LHCN-M2 (cell line): Measurements from ENCODE around the gene THEMIS2. TPM values are rescaled to one million over a fixed set of nuclear protein-coding genes. Genes with fewer than 3 reads are reported as not detected.
A peak's percentile ranks its signal among the peaks of the same experiment; 100 is the strongest.

Experiments used
- DNase-seq: peaks from one replicate; pipeline ENCODE4 v3.0.0-alpha.2; 2012; ENCODE audit warnings: low read depth
- total RNA-seq: library from RNA; depleted of rRNA; stranded (reverse); fragments of >200 nt; gene quantifications from 2 replicates; pipeline ENCODE4 v1.2.3, GENCODE V29; 2014

THEMIS2 gene
- total RNA-seq, 1 experiment from 2014 or later, result 12.7 TPM

DNA sequence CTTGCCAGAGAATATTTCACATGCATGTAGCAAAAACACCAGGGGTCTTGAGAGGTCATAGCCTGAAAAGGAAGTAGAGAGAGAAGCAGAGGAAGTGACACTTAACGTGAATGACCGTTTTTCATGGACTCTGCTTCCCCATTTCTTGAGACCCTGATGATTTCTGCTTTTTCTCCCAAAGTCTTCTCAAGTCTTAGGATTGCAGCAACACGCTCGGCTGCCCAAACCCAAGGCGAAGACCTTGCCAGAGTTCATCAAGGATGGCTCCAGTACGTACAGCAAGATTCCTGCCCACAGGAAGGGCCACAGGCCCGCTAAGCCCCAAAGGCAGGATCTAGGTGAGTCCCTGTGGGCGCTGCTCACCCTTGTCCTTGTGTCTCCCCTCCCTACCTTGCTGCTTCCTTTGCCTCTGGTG is 12.8 kb downstream of the THEMIS2 start:
- DNase-seq, result no peak

- DNase-seq, result no peak
Observed at GRCh38 chr1:27885621-27886352, 13.4 kb downstream of the THEMIS2 start.

- no peak for DNase-seq
Observed at GRCh38 chr1:27886353-27886679, 14.0 kb downstream of the THEMIS2 start.

- no peak for DNase-seq
Observed at GRCh38 chr1:27886744-27887143, 14.4 kb downstream of the THEMIS2 start.

GRCh38 chr1:27887215-27888021 is 15.1 kb downstream of the THEMIS2 start:
- no peak for DNase-seq

DNA sequence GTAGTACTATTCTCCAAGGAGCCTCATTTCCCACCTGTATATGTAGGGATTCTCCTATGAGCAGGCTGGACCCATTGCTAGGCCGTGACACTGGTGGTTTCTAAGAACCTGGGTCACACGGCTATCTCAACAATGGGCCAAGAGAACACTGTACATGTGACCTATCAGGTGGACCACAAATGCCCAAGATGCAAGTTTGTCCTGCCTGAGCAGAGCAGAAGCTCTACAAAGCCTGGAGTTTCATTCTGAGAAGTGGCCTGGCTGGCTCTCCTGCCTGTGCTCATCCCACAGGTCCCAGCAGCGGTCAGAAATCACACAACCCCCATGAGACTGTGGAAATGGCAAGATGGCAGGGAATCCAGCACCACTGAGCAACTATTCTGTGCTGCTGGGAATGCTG is 17.2 kb downstream of the THEMIS2 start:
- no peak for DNase-seq

GRCh38 chr1:27891196-27891889 is 19.0 kb downstream of the THEMIS2 start:
- DNase-seq, result no peak

- DNase-seq, result no peak
Observed at GRCh38 chr1:27894521-27894920, 22.2 kb downstream of the THEMIS2 start.

GRCh38 chr1:27906759-27907158 is 34.4 kb downstream of the THEMIS2 start:
- peak; percentile 53 for DNase-seq

GRCh38 chr1:27912429-27912828 is 40.1 kb downstream of the THEMIS2 start:
- no peak for DNase-seq

DNA sequence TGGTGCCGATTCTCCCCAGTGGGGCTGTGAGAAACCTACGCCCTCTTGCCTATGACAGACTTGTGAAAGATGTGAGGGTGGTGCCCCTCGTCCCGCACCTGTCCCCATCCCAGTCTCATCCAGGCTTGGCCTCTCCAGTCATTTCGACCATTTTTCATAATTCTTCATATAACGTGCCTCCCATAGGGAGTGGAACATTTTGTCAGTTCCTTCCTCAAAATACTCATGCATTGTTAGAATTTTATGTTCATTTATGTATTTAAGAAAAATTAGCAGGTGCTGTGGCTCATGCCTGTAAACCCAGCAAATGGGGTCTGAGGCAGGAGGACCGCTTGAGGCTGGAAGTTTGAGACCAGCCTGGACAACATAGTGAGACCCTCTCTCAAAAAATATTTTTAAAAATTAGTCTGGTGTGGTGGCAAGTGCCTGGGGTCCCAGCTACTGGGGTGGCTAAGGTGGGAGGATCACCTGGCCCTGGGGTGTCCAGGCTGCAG is 42.8 kb downstream of the THEMIS2 start:
- no peak for DNase-seq

DNA sequence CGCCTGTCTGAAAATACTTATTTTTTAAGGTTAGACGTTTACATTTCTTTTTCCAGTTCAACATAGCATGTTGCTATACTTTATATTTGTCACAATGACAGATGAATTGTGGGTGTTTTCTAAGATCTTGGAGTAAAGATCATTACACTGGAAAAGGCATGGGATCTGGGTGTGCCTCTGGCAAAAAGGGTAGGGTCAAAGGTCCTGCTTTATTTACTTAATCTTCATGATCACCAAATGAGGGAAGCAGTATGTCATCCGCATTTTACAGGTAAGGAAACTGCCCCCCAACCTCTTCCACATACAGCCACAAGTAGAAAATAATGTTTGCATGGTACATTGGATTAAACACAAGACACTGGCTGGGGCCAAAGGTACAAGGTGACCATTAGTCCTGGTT is 49.9 kb downstream of the THEMIS2 start:
- no peak for DNase-seq

DNA sequence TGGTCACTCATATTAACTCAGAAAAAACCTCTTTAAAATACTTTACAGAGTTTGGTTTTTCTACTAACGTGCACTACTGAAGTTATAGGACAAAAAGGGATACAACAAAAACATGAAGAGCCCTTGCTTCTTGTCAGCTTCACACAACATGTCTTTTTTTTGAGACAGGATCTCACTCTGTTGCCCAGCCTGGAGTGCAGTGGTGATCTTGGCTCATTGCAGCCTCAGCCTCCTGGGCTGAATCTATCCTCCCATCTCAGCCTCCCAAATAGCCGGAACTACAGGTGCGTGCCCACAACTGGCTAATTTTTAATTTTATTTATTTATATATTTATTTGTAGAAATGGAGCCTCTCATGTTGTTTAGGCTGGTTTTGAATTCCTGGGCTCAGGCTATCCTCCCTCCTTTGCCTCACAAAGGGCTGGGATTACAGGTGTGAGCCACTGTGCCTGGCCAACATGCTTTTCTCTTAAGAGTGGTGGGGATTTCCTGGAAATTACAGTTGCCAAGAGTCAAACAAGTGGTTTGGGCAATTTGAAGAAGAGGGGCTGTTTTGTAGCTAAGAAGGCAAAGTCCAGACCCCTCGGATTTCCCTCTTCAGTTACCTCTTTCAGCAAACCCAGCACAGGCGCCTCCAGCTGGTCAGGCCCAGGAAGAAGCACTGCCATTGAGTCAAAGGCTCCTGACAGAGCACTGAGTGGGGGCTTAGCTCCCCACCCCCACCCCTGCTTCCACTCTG is 56.0 kb downstream of the THEMIS2 start:
- DNase-seq, result no peak

GRCh38 chr1:27931184-27931583 is 58.8 kb downstream of the THEMIS2 start:
- no peak for DNase-seq

GRCh38 chr1:27931759-27932158 is 59.4 kb downstream of the THEMIS2 start:
- DNase-seq, result no peak

GRCh38 chr1:27934818-27935549 is 62.6 kb downstream of the THEMIS2 start, which contains the start of gene SMPDL3B:
TSS of gene SMPDL3B (plus strand) at chr1:27935000. CDS start at chr1:27935184, 184 bp downstream.
- DNase-seq, result no peak

- DNase-seq, result no peak
Observed at GRCh38 chr1:27935721-27936120, 63.4 kb downstream of the THEMIS2 start.
